GM21367 (cell line): ENCODE measurements around the gene GGA1.
A peak's percentile ranks its signal among the peaks of the same experiment; 100 is the strongest.
"Not testable (repeated sequence)": the region's sequence is repeated elsewhere in the genome, so short reads cannot be mapped to it uniquely, and the experiment has no call there.

Experiments used
- ATAC-seq: cut with Tn5 transposase; IDR thresholded peaks from one replicate; pipeline ENCODE4 v1.9.1; 2021; ENCODE audit not compliant: unreplicated experiment

The GGA1 gene

GRCh38 chr22:37647928-37648327, 39.3 kb downstream of the GGA1 start:
- no peak for ATAC-seq

- no peak for ATAC-seq
Measured at GRCh38 chr22:37650463-37651136, 42.0 kb downstream of the GGA1 start.

DNA sequence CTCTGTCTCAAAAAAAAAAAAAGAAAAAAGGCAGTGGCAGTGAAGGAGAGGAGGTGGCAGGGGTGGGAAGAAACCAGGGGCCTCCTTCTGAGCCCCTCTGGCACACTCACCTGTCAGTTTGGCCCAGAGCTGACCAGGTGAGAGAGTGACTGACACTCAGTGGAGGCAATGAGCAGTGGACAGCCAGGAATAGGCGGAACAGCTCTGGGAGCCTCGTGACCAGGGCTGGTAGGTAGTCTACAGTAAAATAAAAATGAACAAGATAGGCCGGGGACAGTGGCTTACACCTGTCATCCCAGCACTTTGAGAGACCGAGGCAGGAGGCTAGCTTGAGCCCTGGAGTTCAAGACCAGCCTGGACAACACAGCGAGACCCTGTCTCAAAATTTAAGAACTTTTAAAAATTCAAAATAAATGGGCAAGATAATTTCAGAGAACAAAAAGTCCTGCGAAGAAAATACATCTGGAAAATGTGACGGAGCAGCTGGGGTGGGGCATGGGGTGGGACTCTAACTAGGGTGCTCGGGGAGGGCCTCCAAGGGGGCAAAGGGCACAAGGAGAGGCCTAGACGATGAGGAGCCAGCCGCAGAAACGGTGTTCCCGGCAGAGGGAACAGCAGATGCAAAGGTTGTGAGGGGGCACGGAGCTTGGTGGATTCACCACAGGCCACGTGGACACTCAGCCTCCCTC, 46.1 kb downstream of the GGA1 start:
- no peak for ATAC-seq

GRCh38 chr22:37655252-37655563, 46.6 kb downstream of the GGA1 start:
- no peak for ATAC-seq

DNA sequence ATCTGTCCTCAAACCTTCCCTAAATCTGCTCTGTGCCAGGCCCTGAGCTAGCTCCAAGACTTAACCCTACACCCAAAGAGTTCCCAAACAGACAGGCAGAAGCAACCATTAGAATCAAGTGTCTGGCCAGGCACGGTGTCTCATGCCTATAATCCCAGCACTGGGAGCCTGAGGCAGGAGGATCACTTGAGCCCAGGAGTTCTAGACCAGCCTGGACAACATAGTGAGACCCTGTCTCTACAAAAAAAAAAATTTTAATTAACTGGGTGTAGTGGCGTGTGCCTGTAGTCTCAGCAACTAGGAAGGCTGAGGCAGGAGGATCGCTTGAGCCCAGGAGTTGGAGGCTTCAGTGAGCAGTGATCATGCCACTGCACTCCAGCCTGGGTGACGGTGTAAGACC, 47.9 kb downstream of the GGA1 start:
- not testable (repeated sequence) for ATAC-seq

- no peak for ATAC-seq
Measured at GRCh38 chr22:37657590-37658132, 49.0 kb downstream of the GGA1 start.

GRCh38 chr22:37658133-37659065, 49.8 kb downstream of the GGA1 start, which contains the start of gene PDXP:
Gene PDXP (plus strand): TSS chr22:37658723. CDS start chr22:37658783, 60 bp downstream.
- ATAC-seq = peak; percentile 69

DNA sequence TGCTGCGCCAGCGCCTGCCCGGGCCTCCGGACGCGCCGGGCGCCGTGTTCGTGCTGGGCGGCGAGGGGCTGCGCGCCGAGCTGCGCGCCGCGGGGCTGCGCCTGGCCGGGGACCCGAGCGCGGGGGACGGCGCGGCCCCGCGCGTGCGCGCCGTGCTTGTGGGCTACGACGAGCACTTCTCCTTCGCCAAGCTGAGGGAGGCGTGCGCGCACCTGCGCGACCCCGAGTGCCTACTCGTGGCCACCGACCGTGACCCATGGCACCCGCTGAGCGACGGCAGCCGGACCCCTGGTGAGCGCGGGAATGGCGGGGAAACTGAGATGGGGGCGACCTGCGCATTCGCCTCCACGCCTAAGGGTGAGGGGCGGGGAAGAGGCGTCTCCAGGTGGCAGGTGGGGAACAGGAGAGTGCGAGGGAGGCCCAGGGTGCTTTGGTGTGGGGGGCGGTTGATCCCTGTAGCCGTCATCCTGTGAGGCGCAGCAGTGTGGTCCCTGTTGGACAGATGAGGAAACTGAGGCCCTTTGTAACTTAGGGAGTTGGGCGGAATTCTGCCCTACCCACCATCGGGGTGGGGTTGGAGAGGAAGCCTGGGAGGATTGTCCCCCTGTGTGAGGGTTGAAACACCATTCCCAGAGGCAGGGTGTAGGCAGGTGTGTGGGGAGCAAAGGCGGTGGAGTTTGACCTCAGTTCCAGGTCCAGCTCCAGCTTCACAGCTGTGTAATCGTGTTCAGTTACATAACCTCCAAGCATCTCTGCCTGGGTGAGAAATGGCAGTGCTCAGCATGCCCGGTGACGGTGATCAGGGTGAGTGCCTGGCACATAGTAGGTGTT, 50.6 kb downstream of the GGA1 start:
- ATAC-seq = peak; percentile 14

DNA sequence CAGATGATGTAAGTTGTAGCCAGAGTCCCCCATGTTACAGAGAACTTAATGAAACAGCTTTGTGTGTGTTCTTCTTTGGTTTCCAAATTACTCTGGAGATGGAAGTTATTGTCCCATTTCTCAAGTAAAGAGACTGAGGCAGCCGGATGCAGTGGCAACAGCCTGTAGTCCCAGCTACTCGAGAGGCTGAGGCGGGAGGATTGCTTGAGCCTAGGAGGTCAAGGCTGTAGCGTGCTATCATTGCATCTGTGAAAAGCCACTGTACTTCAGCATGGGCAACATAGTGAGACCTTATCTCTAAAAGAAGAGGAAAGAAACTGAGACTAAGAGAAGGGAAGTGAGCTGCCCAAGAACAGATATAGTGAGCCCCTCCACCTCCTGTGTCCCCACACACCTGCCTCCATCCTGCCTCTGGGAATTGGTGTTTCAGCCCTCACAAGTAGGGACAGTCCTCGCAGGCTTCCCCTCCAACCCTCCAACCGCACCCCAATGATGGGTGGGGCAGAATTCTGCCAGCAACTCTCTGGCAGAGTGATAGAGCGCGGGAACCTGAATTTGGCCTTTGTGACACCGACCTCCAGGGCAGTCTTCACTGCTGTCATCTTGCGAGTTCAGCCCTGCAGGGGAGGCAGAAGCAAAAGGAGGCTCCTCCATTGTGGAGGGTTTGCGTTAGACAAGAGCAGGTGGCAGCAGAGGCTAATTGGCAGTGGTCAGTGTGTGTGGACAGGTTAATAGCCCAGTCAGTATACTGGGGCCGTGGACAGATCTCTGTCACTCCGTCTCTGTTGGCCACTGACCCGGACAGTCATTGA, 51.5 kb downstream of the GGA1 start:
- no peak for ATAC-seq

DNA sequence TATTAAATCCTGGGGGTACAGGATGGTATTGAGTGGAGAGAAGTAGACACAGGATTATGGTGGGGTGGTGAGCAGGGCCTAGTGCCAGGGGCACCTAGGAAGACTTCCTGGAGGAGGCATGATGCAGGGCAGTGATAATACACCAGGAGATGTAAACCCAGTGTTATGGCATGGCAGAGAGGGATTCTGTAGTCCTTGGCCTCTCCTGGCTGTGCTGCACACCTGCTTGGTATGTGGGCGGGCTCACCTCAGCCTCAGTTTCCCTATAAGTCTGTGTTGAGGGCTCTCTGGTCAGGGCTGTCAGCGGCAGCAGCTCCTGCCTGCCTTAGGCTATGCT, 52.0 kb downstream of the GGA1 start:
- ATAC-seq = no peak

- no peak for ATAC-seq
Measured at GRCh38 chr22:37661160-37661924, 52.7 kb downstream of the GGA1 start.

- ATAC-seq = no peak
Measured at GRCh38 chr22:37662039-37662438, 53.4 kb downstream of the GGA1 start.

GRCh38 chr22:37663521-37664140, 55.0 kb downstream of the GGA1 start:
- no peak for ATAC-seq

- ATAC-seq = no peak
Measured at GRCh38 chr22:37664249-37665101, 55.8 kb downstream of the GGA1 start.

- no peak for ATAC-seq
Measured at GRCh38 chr22:37665487-37665886, 56.9 kb downstream of the GGA1 start.

DNA sequence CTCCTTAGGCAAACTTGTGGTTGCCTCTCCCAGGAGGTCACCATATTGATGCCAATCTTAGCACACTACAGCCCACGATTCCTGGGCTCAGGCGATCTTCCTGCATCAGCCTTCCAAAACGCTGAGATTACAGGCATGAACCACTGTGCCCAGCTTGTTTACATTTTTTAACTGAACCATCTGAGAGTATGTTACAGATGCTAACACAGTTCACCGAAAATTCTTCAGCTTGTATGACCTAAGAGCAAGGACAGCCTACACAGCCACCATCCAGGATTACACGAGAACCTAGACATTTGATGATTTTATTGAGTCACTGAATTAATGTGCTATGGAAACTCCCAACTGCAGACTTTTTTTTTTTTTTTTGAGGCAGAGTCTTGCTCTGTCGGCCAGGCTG, 61.0 kb downstream of the GGA1 start:
- no peak for ATAC-seq

GRCh38 chr22:37672206-37672919, 63.7 kb downstream of the GGA1 start:
- ATAC-seq = no peak
